PC-3 (cell line): ENCODE measurements around the gene ELOVL3. TPM values are rescaled to one million over a fixed set of nuclear protein-coding genes. Genes with fewer than 3 reads are reported as not detected.

Experiments used
- ATAC-seq: fragments of 200-7000 bp; cut with Tn5 transposase; 2 replicates; pipeline ENCODE4 v1.9.1; 2020; ENCODE audit warnings: mild to moderate bottlenecking, moderate library complexity
- BruUV-seq: library from RNA; stranded (reverse); fragments of 400-500 nt; replicated peaks from 2 replicates; lab custom pipeline; 2021; lab: Mats Ljungman, UMichigan
- CTCF ChIA-PET: fragments of 300-600 bp; sonication (Branson Sonifier 250); formaldehyde crosslinking; loops from one replicate; lab custom pipeline; 2022; ENCODE audit warnings: antibody characterized with exemption; lab: Charles Lee
- POLR2A ChIA-PET: fragments of 300-600 bp; sonication (Branson Sonifier 250); formaldehyde crosslinking; loops from one replicate; lab custom pipeline; 2022; ENCODE audit warnings: antibody characterized with exemption; ENCODE audit not compliant: unreplicated experiment; lab: Charles Lee
- DNase-seq: peaks from one replicate; pipeline ENCODE4 v3.0.0-alpha.2; 2015
- H2AFZ ChIP-seq: fragments of 300-600 bp; sonication (generic); 2 replicates; pipeline ENCODE4 v1.6.0; 2016; ENCODE audit warnings: antibody characterized with exemption, low read length
- H3F3A ChIP-seq: fragments of 300-600 bp; sonication (generic); one replicate; pipeline ENCODE4 v1.6.0; 2017; ENCODE audit warnings: antibody characterized with exemption, low read length, control low read depth, mild to moderate bottlenecking; ENCODE audit not compliant: unreplicated experiment
- H3K27ac ChIP-seq: fragments of 300-600 bp; sonication (generic); 2 replicates; pipeline ENCODE4 v1.5.1; 2016; ENCODE audit warnings: mild to moderate bottlenecking, low read length
- H3K27me3 ChIP-seq: fragments of 300-600 bp; sonication (generic); 2 replicates; pipeline ENCODE4 v1.6.1; 2016; ENCODE audit warnings: low read length, mixed read lengths
- H3K36me3 ChIP-seq: fragments of 300-600 bp; sonication (generic); 2 replicates; pipeline ENCODE4 v1.6.1; 2016; ENCODE audit warnings: low read depth, mixed run types, low read length, mixed read lengths
- H3K4me1 ChIP-seq: fragments of 300-600 bp; sonication (generic); 2 replicates; pipeline ENCODE4 v1.5.1; 2016; ENCODE audit warnings: low read length; ENCODE audit not compliant: insufficient read depth
- H3K4me2 ChIP-seq: fragments of 300-600 bp; sonication (generic); 2 replicates; pipeline ENCODE4 v1.6.0; 2016; ENCODE audit warnings: low read length
- H3K4me3 ChIP-seq: fragments of 300-600 bp; sonication (generic); 2 replicates; pipeline ENCODE4 v1.5.1; 2016; ENCODE audit warnings: mild to moderate bottlenecking, low read length, mixed read lengths
- H3K79me2 ChIP-seq: fragments of 300-600 bp; sonication (generic); 2 replicates; pipeline ENCODE4 v1.6.1; 2017; ENCODE audit warnings: low read length, mixed read lengths
- H3K9ac ChIP-seq: fragments of 300-600 bp; sonication (generic); 2 replicates; pipeline ENCODE4 v1.6.0; 2016; ENCODE audit warnings: mild to moderate bottlenecking, low read length
- H3K9me2 ChIP-seq: fragments of 300-600 bp; sonication (generic); replicated peaks from 2 replicates; pipeline ENCODE4 v1.6.1; 2016; ENCODE audit warnings: mixed run types, low read length, mixed read lengths
- H3K9me3 ChIP-seq: fragments of 300-600 bp; sonication (generic); 2 replicates; pipeline ENCODE4 v1.6.1; 2016; ENCODE audit warnings: low read length, mixed read lengths
- H4K20me1 ChIP-seq: fragments of 300-600 bp; sonication (generic); 2 replicates; pipeline ENCODE4 v1.6.1; 2016; ENCODE audit warnings: low read length, mixed read lengths
- EZH2 ChIP-seq: fragments of 300-600 bp; sonication (generic); IDR thresholded peaks from one replicate; pipeline ENCODE4 v1.6.1; 2017; ENCODE audit warnings: antibody characterized with exemption, mild to moderate bottlenecking, low read length; ENCODE audit not compliant: unreplicated experiment
- EZH2phosphoT487 ChIP-seq: fragments of 300-600 bp; sonication (generic); IDR thresholded peaks from 2 replicates; pipeline ENCODE4 v1.6.1; 2018; ENCODE audit warnings: mild to moderate bottlenecking, antibody characterized with exemption, low read length, borderline replicate concordance
- intact Hi-C: fragments of 100-400 bp; cut with micrococcal nuclease; formaldehyde crosslinking; loops from 2 replicates; pipeline ENCODE4 v1.9.0; 2023
- total RNA-seq: library from RNA; depleted of rRNA; stranded (reverse); fragments of >200 nt; gene quantifications from 2 replicates; pipeline ENCODE4 v1.2.3, GENCODE V29; 2014
- TF ChIP-seq, protein P1 (sequence below): fragments of 300-600 bp; sonication (generic); conservative IDR thresholded peaks from 2 replicates; pipeline ENCODE4 v1.5.1; 2017; ENCODE audit warnings: antibody characterized with exemption, low read depth, mild to moderate bottlenecking, low read length

The ELOVL3 gene
- total RNA-seq, 1 experiment from 2014 or later = 0.40 TPM

DNA sequence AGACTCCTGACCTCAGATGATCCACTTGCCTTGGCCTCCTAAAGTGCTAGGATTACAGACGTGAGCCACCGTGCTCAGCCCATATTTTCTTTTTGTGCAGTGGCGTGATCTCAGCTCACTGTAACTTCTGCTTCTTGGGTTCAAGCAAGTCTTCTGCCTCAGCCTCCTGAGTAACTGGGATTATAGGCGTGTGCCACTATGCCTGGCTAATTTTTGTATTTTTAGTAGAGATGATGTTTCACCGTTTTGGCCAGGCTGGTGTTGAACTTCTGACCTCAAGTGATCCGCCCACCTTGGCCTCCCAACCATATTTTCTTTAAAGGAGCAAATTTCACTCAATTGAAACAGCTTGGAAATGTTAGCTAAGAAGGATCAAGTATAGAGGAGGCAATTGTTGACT lies 35.7 kb downstream of the ELOVL3 start:
- CTCF ChIA-PET = no interaction called here
- no peak for TF ChIP-seq EZH2
- TF ChIP-seq, protein P1, sequence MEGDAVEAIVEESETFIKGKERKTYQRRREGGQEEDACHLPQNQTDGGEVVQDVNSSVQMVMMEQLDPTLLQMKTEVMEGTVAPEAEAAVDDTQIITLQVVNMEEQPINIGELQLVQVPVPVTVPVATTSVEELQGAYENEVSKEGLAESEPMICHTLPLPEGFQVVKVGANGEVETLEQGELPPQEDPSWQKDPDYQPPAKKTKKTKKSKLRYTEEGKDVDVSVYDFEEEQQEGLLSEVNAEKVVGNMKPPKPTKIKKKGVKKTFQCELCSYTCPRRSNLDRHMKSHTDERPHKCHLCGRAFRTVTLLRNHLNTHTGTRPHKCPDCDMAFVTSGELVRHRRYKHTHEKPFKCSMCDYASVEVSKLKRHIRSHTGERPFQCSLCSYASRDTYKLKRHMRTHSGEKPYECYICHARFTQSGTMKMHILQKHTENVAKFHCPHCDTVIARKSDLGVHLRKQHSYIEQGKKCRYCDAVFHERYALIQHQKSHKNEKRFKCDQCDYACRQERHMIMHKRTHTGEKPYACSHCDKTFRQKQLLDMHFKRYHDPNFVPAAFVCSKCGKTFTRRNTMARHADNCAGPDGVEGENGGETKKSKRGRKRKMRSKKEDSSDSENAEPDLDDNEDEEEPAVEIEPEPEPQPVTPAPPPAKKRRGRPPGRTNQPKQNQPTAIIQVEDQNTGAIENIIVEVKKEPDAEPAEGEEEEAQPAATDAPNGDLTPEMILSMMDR = no peak
- TF ChIP-seq EZH2phosphoT487 = no peak
- Histone ChIP-seq H3K9me2 (no peaks in the 10 kb centered on the region), H4K20me1 (peaks cover 8% of the 10 kb centered on the region; the same call in 1 of the 2 replicates), H3K4me2 (no peak overlapping the region), H3K4me1 (peaks cover 9% of the 10 kb centered on the region), H3K4me3 (no peak overlapping the region), H3K27me3 (no peaks in the 10 kb centered on the region), H3K9me3 (no peaks in the 10 kb centered on the region), H3K9ac (no peak overlapping the region), H3F3A (no peaks in the 10 kb centered on the region), H3K27ac (no peak overlapping the region), H3K79me2 (peaks cover 48% of the 10 kb centered on the region), H3K36me3 (0 out of 2 replicates have a peak, but pooled peaks cover 5% of the 10 kb centered on the region), H2AFZ (no peak overlapping the region)
- intact Hi-C loops = no loop called here
- BruUV-seq = no TSS peak
- no peak for DNase-seq
- POLR2A ChIA-PET = no interaction called here
- no peak for ATAC-seq

DNA sequence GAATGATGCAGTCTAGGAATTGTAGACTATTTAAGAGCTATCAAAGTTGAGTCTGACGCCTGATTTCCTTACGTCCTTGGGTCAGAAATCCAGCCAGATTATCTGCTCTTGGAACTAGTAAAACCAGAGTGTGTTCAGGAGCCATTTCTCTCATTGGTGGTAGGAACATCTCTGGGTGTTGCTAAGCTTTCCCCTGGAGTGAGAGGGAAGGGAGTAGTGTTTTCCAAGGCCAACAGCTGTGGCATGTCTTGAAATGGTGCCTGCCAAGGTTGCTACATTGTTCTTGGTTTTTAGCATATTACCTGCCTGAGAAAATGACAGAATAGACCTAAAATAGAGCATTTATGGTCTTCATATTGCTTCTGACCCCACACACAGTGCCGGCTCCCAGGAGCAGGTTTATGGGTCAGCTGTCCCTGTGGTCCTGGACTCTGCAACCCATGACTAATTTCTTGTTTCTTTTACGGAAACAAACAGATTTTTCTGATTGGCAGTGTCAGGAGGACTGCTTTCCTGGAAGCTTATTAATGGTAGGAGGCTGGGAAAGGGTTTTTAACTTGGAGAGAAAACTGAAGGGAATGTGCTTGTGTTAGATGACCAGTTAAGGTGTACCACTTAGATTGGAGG lies 36.8 kb downstream of the ELOVL3 start:
- BruUV-seq = no TSS peak
- Histone ChIP-seq H3K4me2 (no peak overlapping the region), H3K9ac (no peak overlapping the region), H2AFZ (no peak overlapping the region), H3K27me3 (no peaks in the 10 kb centered on the region), H3K36me3 (0 out of 2 replicates have a peak, but pooled peaks cover 5% of the 10 kb centered on the region), H4K20me1 (peaks cover 9% of the 10 kb centered on the region; the same call in 1 of the 2 replicates), H3K9me2 (no peaks in the 10 kb centered on the region), H3K79me2 (peaks cover 41% of the 10 kb centered on the region), H3K4me3 (no peak overlapping the region), H3F3A (no peaks in the 10 kb centered on the region), H3K4me1 (peaks cover 17% of the 10 kb centered on the region), H3K9me3 (no peaks in the 10 kb centered on the region), H3K27ac (no peak overlapping the region)
- no peak for ATAC-seq
- no peak for DNase-seq
- intact Hi-C loops = no loop called here
- ChIA-PET CTCF (no interaction called here), POLR2A (interaction anchor here (0.6 kb wide), 1 partner anchor 32 kb away, joined by 4 read pairs; no protein-coding TSS in a partner anchor)
- TF ChIP-seq EZH2 (no peak), EZH2phosphoT487 (no peak)
- TF ChIP-seq, protein P1 = no peak

DNA sequence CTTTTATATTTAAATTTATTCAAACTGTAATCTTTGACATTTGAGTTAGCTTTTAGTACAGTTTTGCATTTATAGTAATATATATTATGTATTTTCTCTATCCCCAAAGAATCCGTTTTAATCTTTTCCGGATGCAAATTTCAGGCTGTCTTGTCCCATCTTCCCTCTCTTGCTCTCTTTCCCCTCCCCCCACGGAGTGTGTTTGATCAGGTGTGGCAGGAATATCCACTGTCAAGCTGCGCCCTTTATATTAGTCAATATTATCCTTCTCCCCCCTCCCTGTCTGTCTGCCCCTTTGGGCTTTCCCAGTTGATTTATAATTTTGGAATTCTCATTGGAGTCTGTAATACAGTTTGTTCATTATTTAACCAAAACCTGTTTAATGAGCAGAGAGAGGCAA lies 38.3 kb downstream of the ELOVL3 start:
- Histone ChIP-seq H2AFZ (no peak overlapping the region), H3K4me1 (peaks cover 25% of the 10 kb centered on the region), H3K79me2 (peaks cover 53% of the 10 kb centered on the region), H3K27me3 (no peaks in the 10 kb centered on the region), H4K20me1 (peaks cover 18% of the 10 kb centered on the region; the same call in 1 of the 2 replicates), H3K4me3 (no peak overlapping the region), H3K9me2 (no peaks in the 10 kb centered on the region), H3F3A (no peaks in the 10 kb centered on the region), H3K4me2 (no peak overlapping the region), H3K9me3 (no peaks in the 10 kb centered on the region), H3K9ac (no peak overlapping the region), H3K36me3 (peaks cover 14% of the 10 kb centered on the region), H3K27ac (no peak overlapping the region)
- POLR2A ChIA-PET = no interaction called here
- no peak for DNase-seq
- BruUV-seq = no TSS peak
- no peak for TF ChIP-seq EZH2phosphoT487
- no peak for TF ChIP-seq EZH2
- TF ChIP-seq, protein P1 = no peak
- intact Hi-C loops = no loop called here
- no peak for ATAC-seq
- CTCF ChIA-PET = no interaction called here
